Measurements from ENCODE around the gene IMPDH1.

DNA sequence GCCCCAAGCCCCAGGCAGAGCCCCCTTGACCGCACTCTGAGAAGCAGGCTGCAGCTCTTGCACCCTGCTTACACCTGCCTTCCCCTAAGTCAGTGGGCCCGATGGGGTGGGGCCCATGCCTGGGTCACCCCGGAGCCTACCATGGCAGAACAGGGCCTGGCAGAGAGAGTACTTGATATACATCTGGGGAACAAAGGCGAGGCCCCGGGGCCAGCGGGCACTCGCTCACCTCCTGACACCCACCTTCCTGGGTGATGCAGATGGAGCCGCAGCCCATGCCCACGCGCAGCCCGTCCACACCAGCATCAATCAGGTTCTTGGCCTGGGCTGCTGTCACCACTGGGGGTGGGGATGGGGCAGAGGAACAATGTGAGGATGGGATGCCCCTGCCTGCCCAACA, 13.4 kb downstream of the IMPDH1 start:
- TF ChIP-seq, protein P1, sequence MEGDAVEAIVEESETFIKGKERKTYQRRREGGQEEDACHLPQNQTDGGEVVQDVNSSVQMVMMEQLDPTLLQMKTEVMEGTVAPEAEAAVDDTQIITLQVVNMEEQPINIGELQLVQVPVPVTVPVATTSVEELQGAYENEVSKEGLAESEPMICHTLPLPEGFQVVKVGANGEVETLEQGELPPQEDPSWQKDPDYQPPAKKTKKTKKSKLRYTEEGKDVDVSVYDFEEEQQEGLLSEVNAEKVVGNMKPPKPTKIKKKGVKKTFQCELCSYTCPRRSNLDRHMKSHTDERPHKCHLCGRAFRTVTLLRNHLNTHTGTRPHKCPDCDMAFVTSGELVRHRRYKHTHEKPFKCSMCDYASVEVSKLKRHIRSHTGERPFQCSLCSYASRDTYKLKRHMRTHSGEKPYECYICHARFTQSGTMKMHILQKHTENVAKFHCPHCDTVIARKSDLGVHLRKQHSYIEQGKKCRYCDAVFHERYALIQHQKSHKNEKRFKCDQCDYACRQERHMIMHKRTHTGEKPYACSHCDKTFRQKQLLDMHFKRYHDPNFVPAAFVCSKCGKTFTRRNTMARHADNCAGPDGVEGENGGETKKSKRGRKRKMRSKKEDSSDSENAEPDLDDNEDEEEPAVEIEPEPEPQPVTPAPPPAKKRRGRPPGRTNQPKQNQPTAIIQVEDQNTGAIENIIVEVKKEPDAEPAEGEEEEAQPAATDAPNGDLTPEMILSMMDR (conservative IDR thresholded peaks at IDR 0.05 in 1 of 2, IDR thresholded peaks at IDR 0.05 in 1 of 2; ENCODE audit: extremely low read depth in 1 of 2, insufficient read depth in 1 of 2, low read depth in 1 of 2, low read length in 2 of 2) = no peak
- TF ChIP-seq EZH2 (IDR thresholded peaks at IDR 0.05; ENCODE audit: borderline replicate concordance, low read length) = no peak
